ENCODE measurements around the gene KL. TPM values are rescaled to one million over a fixed set of nuclear protein-coding genes. Genes with fewer than 3 reads are reported as not detected.

The KL gene
- total RNA-seq, 4 donors from 2014 or later, result 0.60 to 3.4 (median 1.2) TPM

DNA sequence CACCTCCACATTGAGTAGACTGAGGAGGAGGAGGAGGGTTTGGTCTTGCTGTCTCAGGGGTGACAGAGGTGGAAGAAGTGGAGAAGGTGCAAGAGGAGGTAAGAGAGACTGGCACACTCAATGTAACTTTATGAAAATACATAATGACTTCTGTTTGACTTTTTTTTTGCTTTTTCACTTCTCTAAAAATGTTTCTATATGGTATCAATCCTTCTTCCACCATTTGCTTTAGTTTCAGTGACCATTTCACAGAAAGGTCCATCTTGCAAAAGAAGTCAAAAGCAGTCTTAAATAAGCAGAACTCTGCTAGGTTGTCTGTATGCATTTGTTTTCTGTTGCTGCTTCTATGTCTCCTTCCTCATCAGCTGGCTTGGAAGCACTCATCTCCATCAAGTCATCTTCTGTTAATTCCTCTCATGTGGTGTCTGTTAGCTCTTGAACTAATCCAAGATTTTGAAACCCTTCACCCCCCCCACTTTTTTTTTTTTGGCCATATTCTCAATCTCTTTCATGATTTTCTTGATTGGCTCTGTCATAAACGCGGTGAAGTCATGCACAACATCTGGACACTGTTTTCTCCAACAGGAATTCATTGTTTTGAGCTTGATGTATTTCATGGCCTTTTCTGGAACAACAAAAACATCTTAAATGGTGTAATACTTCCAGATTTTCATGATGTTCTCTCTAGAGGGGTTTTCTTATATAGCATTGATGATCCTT, 80.8 kb downstream of the KL start:
- no peaks in the 10 kb centered on the region for H3K4me1 ChIP-seq
- H3K9me3 ChIP-seq, result peaks cover 0 to 7% of the 10 kb centered on the region in 2 donors
- H3K27ac ChIP-seq, result no peak overlapping the region
- no peak for DNase-seq
- intact Hi-C loops (cut with DNase I; ENCODE audit: low total_unique reads) (no loop called here), in situ Hi-C loops (cut with MboI; ENCODE audit: low pct_ligation_motif_present in 1 of 4, low pct_unique_long_range_greater_than_20kb in 1 of 4, low sequenced_read_pairs in 3 of 4) (no loop called here)
- no peaks in the 10 kb centered on the region for H3K27me3 ChIP-seq
- no peaks in the 10 kb centered on the region for H3K36me3 ChIP-seq
- no peak overlapping the region for H3K4me3 ChIP-seq
- 94% methylated on average over 2 of the region's 2 CpGs; no CpG with 5 or more reads in 1 of the 2 donors for WGBS, 2 donors (ENCODE audit: low coverage in 1 of 2)
- TF ChIP-seq EP300 (IDR thresholded peaks at IDR 0.05; ENCODE audit: low read depth) (no peak), POLR2A (IDR thresholded peaks at IDR 0.05) (no peak), POLR2AphosphoS5 (IDR thresholded peaks at IDR 0.05) (no peak)
- TF ChIP-seq, protein P1, sequence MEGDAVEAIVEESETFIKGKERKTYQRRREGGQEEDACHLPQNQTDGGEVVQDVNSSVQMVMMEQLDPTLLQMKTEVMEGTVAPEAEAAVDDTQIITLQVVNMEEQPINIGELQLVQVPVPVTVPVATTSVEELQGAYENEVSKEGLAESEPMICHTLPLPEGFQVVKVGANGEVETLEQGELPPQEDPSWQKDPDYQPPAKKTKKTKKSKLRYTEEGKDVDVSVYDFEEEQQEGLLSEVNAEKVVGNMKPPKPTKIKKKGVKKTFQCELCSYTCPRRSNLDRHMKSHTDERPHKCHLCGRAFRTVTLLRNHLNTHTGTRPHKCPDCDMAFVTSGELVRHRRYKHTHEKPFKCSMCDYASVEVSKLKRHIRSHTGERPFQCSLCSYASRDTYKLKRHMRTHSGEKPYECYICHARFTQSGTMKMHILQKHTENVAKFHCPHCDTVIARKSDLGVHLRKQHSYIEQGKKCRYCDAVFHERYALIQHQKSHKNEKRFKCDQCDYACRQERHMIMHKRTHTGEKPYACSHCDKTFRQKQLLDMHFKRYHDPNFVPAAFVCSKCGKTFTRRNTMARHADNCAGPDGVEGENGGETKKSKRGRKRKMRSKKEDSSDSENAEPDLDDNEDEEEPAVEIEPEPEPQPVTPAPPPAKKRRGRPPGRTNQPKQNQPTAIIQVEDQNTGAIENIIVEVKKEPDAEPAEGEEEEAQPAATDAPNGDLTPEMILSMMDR (IDR thresholded peaks at IDR 0.05), result no peak

DNA sequence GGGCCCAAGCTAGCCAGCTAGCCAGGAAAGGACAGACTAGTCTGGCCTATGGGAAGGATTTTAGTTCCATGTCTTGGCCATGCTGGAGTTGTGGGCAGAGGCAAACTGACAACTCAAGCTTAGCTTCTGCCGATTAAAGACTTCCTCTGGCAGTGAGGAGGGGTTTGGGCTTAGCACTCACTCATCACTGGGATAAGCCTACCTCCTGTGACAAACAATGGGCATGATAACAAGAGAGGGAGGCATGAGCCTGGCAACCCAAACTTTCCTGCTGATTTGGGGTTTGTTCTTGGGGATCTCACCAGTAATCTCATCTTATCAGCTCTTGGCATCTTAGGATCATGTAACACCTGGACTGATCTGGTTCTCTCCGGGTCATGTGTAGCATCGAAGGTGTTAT, 83.6 kb downstream of the KL start:
- intact Hi-C loops (cut with DNase I; ENCODE audit: low total_unique reads), result no loop called here
- Histone ChIP-seq H3K9me3 (peaks cover 0 to 7% of the 10 kb centered on the region in 2 donors), H3K27ac (no peak overlapping the region), H3K4me1 (no peaks in the 10 kb centered on the region), H3K4me3 (no peak overlapping the region), H3K27me3 (no peaks in the 10 kb centered on the region), H3K36me3 (peaks cover 0 to 3% (median 0%) of the 10 kb centered on the region in 4 donors)
- no peak for TF ChIP-seq POLR2A (IDR thresholded peaks at IDR 0.05)
- TF ChIP-seq, protein P1 (IDR thresholded peaks at IDR 0.05), result no peak
- no peak for TF ChIP-seq POLR2AphosphoS5 (IDR thresholded peaks at IDR 0.05)
- no peak for TF ChIP-seq EP300 (IDR thresholded peaks at IDR 0.05; ENCODE audit: low read depth)
- in situ Hi-C loops (cut with MboI; ENCODE audit: low pct_ligation_motif_present in 1 of 4, low pct_unique_long_range_greater_than_20kb in 1 of 4, low sequenced_read_pairs in 3 of 4), result loop anchor here in 1 of 4 donors (25.0 kb wide), 1 partner anchor 437 kb away; no protein-coding TSS in a partner anchor
- no peak for DNase-seq
- WGBS, 2 donors (ENCODE audit: low coverage in 1 of 2), result 58 to 75% methylated on average over 2 to 3 of the region's 3 CpGs

DNA sequence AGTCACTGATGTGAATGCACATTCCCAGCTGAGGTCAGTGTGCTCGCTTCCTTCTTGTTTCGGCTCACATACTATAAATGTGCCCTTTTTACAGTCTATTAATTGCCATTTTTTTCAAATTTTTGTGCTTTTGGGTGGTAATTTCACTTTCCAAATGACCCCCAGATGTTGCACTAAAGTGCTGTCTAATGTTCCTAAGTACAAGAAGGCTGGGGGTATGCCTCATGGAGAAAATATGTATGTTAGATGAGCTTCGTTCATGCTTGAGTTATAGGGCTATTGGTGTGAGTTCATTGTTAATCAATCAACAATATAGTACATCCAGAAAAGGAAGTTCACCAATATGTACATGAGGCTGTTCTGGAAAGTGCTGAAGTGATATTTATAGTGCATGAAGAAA, 84.7 kb downstream of the KL start:
- 79 to 88% methylated on average over 3 of the region's 3 CpGs for WGBS, 2 donors (ENCODE audit: low coverage in 1 of 2)
- Histone ChIP-seq H3K36me3 (peaks cover 0 to 11% (median 2%) of the 10 kb centered on the region in 4 donors), H3K4me3 (no peak overlapping the region), H3K27me3 (no peaks in the 10 kb centered on the region), H3K27ac (no peak overlapping the region), H3K9me3 (peaks cover 0 to 7% of the 10 kb centered on the region in 2 donors), H3K4me1 (no peaks in the 10 kb centered on the region)
- intact Hi-C loops (cut with DNase I; ENCODE audit: low total_unique reads), result no loop called here
- TF ChIP-seq POLR2A (IDR thresholded peaks at IDR 0.05) (no peak), POLR2AphosphoS5 (IDR thresholded peaks at IDR 0.05) (no peak), EP300 (IDR thresholded peaks at IDR 0.05; ENCODE audit: low read depth) (no peak)
- TF ChIP-seq, protein P1 (IDR thresholded peaks at IDR 0.05), result no peak
- no peak for DNase-seq
- in situ Hi-C loops (cut with MboI; ENCODE audit: low pct_ligation_motif_present in 1 of 4, low pct_unique_long_range_greater_than_20kb in 1 of 4, low sequenced_read_pairs in 3 of 4), result loop anchor here in 1 of 4 donors (25.0 kb wide), 1 partner anchor 436 kb away; no protein-coding TSS in a partner anchor

DNA sequence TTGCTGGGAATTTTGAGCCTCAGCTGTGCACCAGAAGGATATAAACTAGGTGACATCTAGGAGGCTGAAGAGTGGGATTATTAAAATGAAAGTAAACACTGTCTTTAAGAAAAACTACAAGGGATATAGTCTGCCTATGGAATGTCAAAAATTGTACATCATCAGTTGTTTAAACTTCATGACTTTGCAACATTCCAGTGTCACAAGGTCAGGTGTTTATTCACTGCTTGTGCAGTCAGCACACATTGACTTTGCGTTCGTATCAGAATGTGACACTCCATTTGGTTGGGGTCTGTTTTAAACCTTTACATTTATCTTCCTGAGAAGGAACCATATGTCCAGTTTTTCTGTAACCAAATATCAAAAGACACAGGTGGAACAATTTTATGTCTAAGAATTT, 85.6 kb downstream of the KL start:
- intact Hi-C loops (cut with DNase I; ENCODE audit: low total_unique reads), result no loop called here
- WGBS, 2 donors (ENCODE audit: low coverage in 1 of 2), result 91 to 95% methylated on average over 2 of the region's 2 CpGs
- in situ Hi-C loops (cut with MboI; ENCODE audit: low pct_ligation_motif_present in 1 of 4, low pct_unique_long_range_greater_than_20kb in 1 of 4, low sequenced_read_pairs in 3 of 4), result loop anchor here in 1 of 4 donors (25.0 kb wide), 1 partner anchor 435 kb away; no protein-coding TSS in a partner anchor
- peaks cover 0 to 2% (median 0%) of the 10 kb centered on the region in 4 donors for H3K4me1 ChIP-seq
- H3K27ac ChIP-seq, result no peak overlapping the region
- no peaks in the 10 kb centered on the region for H3K27me3 ChIP-seq
- TF ChIP-seq, protein P1 (IDR thresholded peaks at IDR 0.05), result no peak
- no peak for TF ChIP-seq POLR2AphosphoS5 (IDR thresholded peaks at IDR 0.05)
- no peak for TF ChIP-seq POLR2A (IDR thresholded peaks at IDR 0.05)
- no peak for TF ChIP-seq EP300 (IDR thresholded peaks at IDR 0.05; ENCODE audit: low read depth)
- peaks cover 0 to 16% (median 5%) of the 10 kb centered on the region in 4 donors for H3K36me3 ChIP-seq
- DNase-seq, result no peak
- H3K9me3 ChIP-seq, result peaks cover 0 to 7% of the 10 kb centered on the region in 2 donors
- no peak overlapping the region for H3K4me3 ChIP-seq

Data from transverse colon (tissue), 4 donors.